IMR-90 (cell line): ENCODE results near the gene MMP26. TPM values are rescaled to one million over a fixed set of nuclear protein-coding genes. Genes with fewer than 3 reads are reported as not detected.

Experiments
- ATAC-seq: fragments of 200-7000 bp; cut with Tn5 transposase; 2 replicates; pipeline ENCODE4 v1.9.1; 2020; ENCODE audit warnings: low read depth, mild to moderate bottlenecking, moderate library complexity
- BruUV-seq: library from RNA; stranded (reverse); fragments of 400-500 nt; replicated peaks from 2 replicates; lab custom pipeline; 2021; lab: Mats Ljungman, UMichigan
- CTCF ChIA-PET: fragments of 300-600 bp; formaldehyde crosslinking; extraction: SDS; loops from one replicate; lab custom pipeline; 2021; ENCODE audit warnings: antibody characterized with exemption; lab: Yijun Ruan, JAX
- POLR2A ChIA-PET: fragments of 300-600 bp; sonication (Branson Sonifier 250); formaldehyde crosslinking; loops from one replicate; lab custom pipeline; 2022; ENCODE audit warnings: antibody characterized with exemption; ENCODE audit not compliant: unreplicated experiment; lab: Charles Lee
- DNase-seq: peaks from one replicate; pipeline ENCODE4 v3.0.0; 2013
- H2AFZ ChIP-seq: replicated peaks from 2 replicates; pipeline ENCODE3; 2013; ENCODE audit warnings: low read length, mild to moderate bottlenecking; ENCODE audit not compliant: poor library complexity
- H2AK5ac ChIP-seq: 2 replicates; pipeline ENCODE4 v1.6.1; 2013; ENCODE audit warnings: low read depth, low read length, inconsistent platforms
- H2AK9ac ChIP-seq: replicated peaks from 2 replicates; pipeline ENCODE3; 2013; ENCODE audit warnings: mild to moderate bottlenecking, low read depth, low read length, moderate library complexity; ENCODE audit not compliant: poor library complexity
- H2BK120ac ChIP-seq: 2 replicates; pipeline ENCODE4 v1.6.1; 2013; ENCODE audit warnings: low read depth, low read length, inconsistent platforms
- H2BK15ac ChIP-seq: 3 replicates; pipeline ENCODE4 v1.6.1; 2013; ENCODE audit warnings: low read depth, low read length, inconsistent platforms
- H2BK20ac ChIP-seq: 2 replicates; pipeline ENCODE4 v1.6.1; 2013; ENCODE audit warnings: low read depth, mild to moderate bottlenecking, inconsistent platforms, low read length, moderate library complexity
- H2BK5ac ChIP-seq: 2 replicates; pipeline ENCODE4 v1.6.1; 2013; ENCODE audit warnings: mild to moderate bottlenecking, low read depth, low read length, inconsistent platforms; ENCODE audit not compliant: poor library complexity, severe bottlenecking
- H3K14ac ChIP-seq: replicated peaks from 2 replicates; pipeline ENCODE4 v1.6.1; 2013; ENCODE audit warnings: low read depth, low read length, inconsistent platforms
- H3K18ac ChIP-seq: 2 replicates; pipeline ENCODE4 v1.6.1; 2013; ENCODE audit warnings: low read depth, low read length, control low read depth
- H3K23ac ChIP-seq: 2 replicates; pipeline ENCODE4 v1.6.1; 2013; ENCODE audit warnings: low read depth, low read length, inconsistent platforms
- H3K27ac ChIP-seq: 2 replicates; pipeline ENCODE4 v1.5.1; 2013; ENCODE audit warnings: mild to moderate bottlenecking, control low read depth, low read length; ENCODE audit not compliant: insufficient read depth
- H3K27me3 ChIP-seq: 2 replicates; pipeline ENCODE4 v1.6.1; 2013; ENCODE audit warnings: low read length; ENCODE audit not compliant: control insufficient read depth, insufficient read depth
- H3K36me3 ChIP-seq: 2 replicates; pipeline ENCODE4 v1.6.1; 2013; ENCODE audit warnings: low read length, mixed read lengths; ENCODE audit not compliant: control insufficient read depth, insufficient read depth
- H3K4ac ChIP-seq: 2 replicates; pipeline ENCODE4 v1.6.1; 2013; ENCODE audit warnings: low read depth, low read length, inconsistent platforms
- H3K4me1 ChIP-seq: 2 replicates; pipeline ENCODE4 v1.6.1; 2013; ENCODE audit warnings: low read length, mixed read lengths; ENCODE audit not compliant: control insufficient read depth, insufficient read depth
- H3K4me2 ChIP-seq: 2 replicates; pipeline ENCODE4 v1.6.1; 2013; ENCODE audit warnings: low read depth, mild to moderate bottlenecking, control low read depth, low read length, moderate library complexity
- H3K4me3 ChIP-seq: 2 replicates; pipeline ENCODE4 v1.5.1; 2013; ENCODE audit warnings: low read depth, mild to moderate bottlenecking, control low read depth, low read length, moderate library complexity; ENCODE audit not compliant: insufficient read depth
- H3K56ac ChIP-seq: 2 replicates; pipeline ENCODE4 v1.6.1; 2013; ENCODE audit warnings: low read length, inconsistent platforms; ENCODE audit not compliant: insufficient read depth; ENCODE audit errors: extremely low read depth
- H3K79me1 ChIP-seq, 2 experiments: 2 replicates each; pipeline ENCODE4 v1.6.1; 2013; ENCODE audit warnings: low read length in 2 of 2, inconsistent platforms in 1 of 2, low read depth in 1 of 2
- H3K9ac ChIP-seq: 2 replicates; pipeline ENCODE4 v1.6.1; 2013; ENCODE audit warnings: low read depth, low read length, control low read depth
- H3K9me1 ChIP-seq: 2 replicates; pipeline ENCODE4 v1.6.1; 2013; ENCODE audit warnings: low read length, inconsistent platforms; ENCODE audit not compliant: insufficient read depth
- H3K9me3 ChIP-seq: 2 replicates; pipeline ENCODE4 v1.6.1; 2013; ENCODE audit warnings: low read length; ENCODE audit not compliant: control insufficient read depth, insufficient read depth
- H4K20me1 ChIP-seq: 2 replicates; pipeline ENCODE4 v1.6.1; 2013; ENCODE audit warnings: low read length, inconsistent platforms; ENCODE audit not compliant: insufficient read depth
- H4K5ac ChIP-seq: 2 replicates; pipeline ENCODE4 v1.6.1; 2013; ENCODE audit warnings: mild to moderate bottlenecking, low read depth, low read length, control low read depth
- H4K8ac ChIP-seq, 2 experiments: 2 replicates each; pipeline ENCODE4 v1.6.1; 2013; ENCODE audit warnings: low read depth in 2 of 2, low read length in 2 of 2, control low read depth in 1 of 2, inconsistent platforms in 1 of 2
- H4K91ac ChIP-seq: 2 replicates; pipeline ENCODE4 v1.6.1; 2013; ENCODE audit warnings: low read depth, low read length, inconsistent platforms; ENCODE audit not compliant: insufficient read depth
- CEBPB ChIP-seq: IDR thresholded peaks from 2 replicates; pipeline ENCODE4 v1.6.1; 2012; ENCODE audit warnings: low read depth, low read length, improper control_type of control experiment
- ELK1 ChIP-seq: fragments of 150-350 bp; IDR thresholded peaks from 2 replicates; pipeline ENCODE4 v1.6.1; 2016; ENCODE audit warnings: low read depth, mild to moderate bottlenecking, low read length, moderate library complexity, borderline replicate concordance
- MAZ ChIP-seq: IDR thresholded peaks from 2 replicates; pipeline ENCODE4 v1.6.1; 2012; ENCODE audit warnings: low read depth, mild to moderate bottlenecking, low read length, improper control_type of control experiment, moderate library complexity, borderline replicate concordance
- MXI1 ChIP-seq: IDR thresholded peaks from 2 replicates; pipeline ENCODE4 v1.6.1; 2012; ENCODE audit warnings: low read depth, mild to moderate bottlenecking, low read length, moderate library complexity, borderline replicate concordance
- NFE2L2 ChIP-seq: fragments of 150-350 bp; IDR thresholded peaks from 2 replicates; pipeline ENCODE4 v1.6.1; 2016; ENCODE audit warnings: low read depth, mild to moderate bottlenecking, low read length
- POLR2A ChIP-seq: IDR thresholded peaks from 2 replicates; pipeline ENCODE4 v1.6.1; 2012; ENCODE audit warnings: mild to moderate bottlenecking, low read depth, low read length
- RAD21 ChIP-seq: IDR thresholded peaks from 2 replicates; pipeline ENCODE4 v1.6.1; 2012; ENCODE audit warnings: low read length, improper control_type of control experiment
- RCOR1 ChIP-seq: IDR thresholded peaks from 2 replicates; pipeline ENCODE4 v1.6.1; 2012; ENCODE audit warnings: mild to moderate bottlenecking, low read length, improper control_type of control experiment; ENCODE audit not compliant: insufficient replicate concordance
- RFX5 ChIP-seq: IDR thresholded peaks from 2 replicates; pipeline ENCODE4 v1.8.0; 2012; ENCODE audit warnings: low read depth, mild to moderate bottlenecking, low read length, moderate library complexity
- SMC3 ChIP-seq: fragments of 150-350 bp; IDR thresholded peaks from 2 replicates; pipeline ENCODE4 v1.6.1; 2016; ENCODE audit warnings: low read depth, mild to moderate bottlenecking, antibody characterized with exemption, low read length, moderate library complexity
- WGBS, 2 experiments: methylation state at CpG; one replicate each; pipeline versions ENCODE4 v1.1.5 to v1.1.7; 2013; ENCODE audit warnings: missing lambda C conversion rate in 2 of 2; ENCODE audit not compliant: insufficient read length in 1 of 2; ENCODE audit errors: extremely low coverage in 2 of 2; 5-methylcytosine and 5-hydroxymethylcytosine counted together
- dilution Hi-C: fragments of 300-500 bp; cut with HindIII; formaldehyde crosslinking; loops from one replicate; pipeline ENCODE4 v1.14.3; 2018; ENCODE audit warnings: low sequenced_read_pairs; ENCODE audit not compliant: unreplicated experiment
- in situ Hi-C: fragments of 300-500 bp; cut with MboI; formaldehyde crosslinking; loops from 3 replicates; pipeline ENCODE4 v1.14.3; 2019; ENCODE audit warnings: low sequenced_read_pairs, inconsistent platforms, mixed read lengths
- intact Hi-C: fragments of 100-400 bp; cut with micrococcal nuclease; formaldehyde crosslinking; loops from 2 replicates; pipeline ENCODE4 v1.10.0; 2022
- polyA plus RNA-seq, 3 experiments: library from polyadenylated mRNA; depleted of rRNA; stranded (reverse); fragments of >200 nt; gene quantifications; 2 replicates each; pipeline ENCODE4 v1.2.3, GENCODE V29; 2012; ENCODE audit warnings: low replicate concordance in 1 of 3
- total RNA-seq: library from RNA; depleted of rRNA; stranded (reverse); fragments of >200 nt; gene quantifications from 2 replicates; pipeline ENCODE4 v1.2.3, GENCODE V29; 2012

Gene MMP26
- total and polyA plus RNA-seq, 2 of the 4 experiments (the other 2 are of a cell fraction), result not detected

- no peaks in the 10 kb centered on the region for H3K79me1 ChIP-seq
- H2AK5ac ChIP-seq, result peak overlapping the region; percentile 62
- peaks cover 9% of the 10 kb centered on the region for H3K4me1 ChIP-seq
- peak overlapping the region; percentile 67; the same call in 1 of the 2 replicates for H2BK20ac ChIP-seq
- H2BK5ac ChIP-seq, result no peak overlapping the region
- H2BK120ac ChIP-seq, result peak overlapping the region; percentile 68
- H3K27ac ChIP-seq, result no peak overlapping the region
- no peak for DNase-seq
- peak overlapping the region; percentile 82; the same call in 2 of the 3 replicates for H2BK15ac ChIP-seq
- no peaks in the 10 kb centered on the region for H3K27me3 ChIP-seq
- no peak for TF ChIP-seq RCOR1
- TF ChIP-seq MXI1, result no peak
- TF ChIP-seq CEBPB, result no peak
- no peak for TF ChIP-seq ELK1
- TF ChIP-seq NFE2L2, result no peak
- TF ChIP-seq SMC3, result no peak
- TF ChIP-seq MAZ, result no peak
- no peak for TF ChIP-seq POLR2A
- no peak for TF ChIP-seq RAD21
- no peak for TF ChIP-seq RFX5
- H4K8ac ChIP-seq, result 0 out of 4 replicates have a peak overlapping the region, but pooled peaks of 1 of the 2 experiments have one; percentile 39
- H3K14ac ChIP-seq, result peak overlapping the region; percentile 63; the same call in 1 of the 2 replicates
- WGBS, 2 experiments, result no CpG with 5 or more reads among the region's 3 CpGs
- BruUV-seq, result no TSS peak
- H3K36me3 ChIP-seq, result no peaks in the 10 kb centered on the region
- peak overlapping the region; percentile 8 for H2AFZ ChIP-seq
- dilution Hi-C loops, result no loop called here
- no peak for ATAC-seq
- H4K91ac ChIP-seq, result peak overlapping the region; percentile 36
- H3K9ac ChIP-seq, result no peak overlapping the region
- POLR2A ChIA-PET, result no interaction called here
- no peaks in the 10 kb centered on the region for H3K9me3 ChIP-seq
- peak overlapping the region; percentile 63 for H3K4ac ChIP-seq
- intact Hi-C loops, result no loop called here
- H3K23ac ChIP-seq, result peak overlapping the region; percentile 26; the same call in 1 of the 2 replicates
- in situ Hi-C loops, result no loop called here
- no peaks in the 10 kb centered on the region for H4K20me1 ChIP-seq
- no peak overlapping the region for H3K56ac ChIP-seq
- H3K4me2 ChIP-seq, result no peak overlapping the region
- no peak overlapping the region for H3K4me3 ChIP-seq
- CTCF ChIA-PET, result no interaction called here
- peak overlapping the region; percentile 18 for H2AK9ac ChIP-seq
- peak overlapping the region; percentile 51; the same call in 1 of the 2 replicates for H3K18ac ChIP-seq
- peaks cover 7% of the 10 kb centered on the region; the same call in 1 of the 2 replicates for H3K9me1 ChIP-seq
- no peak overlapping the region; the same call in 1 of the 2 replicates for H4K5ac ChIP-seq
These were observed 19.8 kb upstream of the MMP26 start for GRCh38 chr11:4684631-4685285.
